ENCODE data around the gene RLBP1.

The RLBP1 gene

DNA sequence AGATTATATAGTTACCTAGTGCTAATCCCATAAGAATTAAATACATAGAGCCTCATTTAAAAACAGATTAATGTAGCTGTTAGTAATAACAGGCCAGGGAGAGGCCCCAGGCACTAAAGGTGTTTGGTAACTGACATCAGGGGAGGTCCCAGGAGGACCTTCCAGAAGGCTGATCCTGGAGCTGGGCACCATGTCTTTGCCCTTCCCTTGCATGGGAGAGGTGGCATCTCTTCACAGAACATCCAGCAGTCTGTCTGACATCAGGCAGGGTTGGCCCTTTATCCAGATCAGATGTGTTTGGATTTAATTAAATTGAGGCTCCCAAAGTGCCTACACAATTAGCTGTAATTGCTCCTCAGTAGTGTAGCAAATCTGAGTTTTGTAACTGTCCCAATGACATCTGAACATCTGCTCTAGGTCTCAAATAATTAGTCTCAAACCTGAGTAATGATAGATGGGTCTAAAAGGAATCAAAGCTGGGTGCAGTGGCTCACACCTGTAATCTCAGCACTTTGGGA, 53.0 kb downstream of the RLBP1 start:
- H3K4me3 ChIP-seq (ENCODE audit: control insufficient read depth, low read depth, low read length): no peak overlapping the region
- TF ChIP-seq, protein P1, sequence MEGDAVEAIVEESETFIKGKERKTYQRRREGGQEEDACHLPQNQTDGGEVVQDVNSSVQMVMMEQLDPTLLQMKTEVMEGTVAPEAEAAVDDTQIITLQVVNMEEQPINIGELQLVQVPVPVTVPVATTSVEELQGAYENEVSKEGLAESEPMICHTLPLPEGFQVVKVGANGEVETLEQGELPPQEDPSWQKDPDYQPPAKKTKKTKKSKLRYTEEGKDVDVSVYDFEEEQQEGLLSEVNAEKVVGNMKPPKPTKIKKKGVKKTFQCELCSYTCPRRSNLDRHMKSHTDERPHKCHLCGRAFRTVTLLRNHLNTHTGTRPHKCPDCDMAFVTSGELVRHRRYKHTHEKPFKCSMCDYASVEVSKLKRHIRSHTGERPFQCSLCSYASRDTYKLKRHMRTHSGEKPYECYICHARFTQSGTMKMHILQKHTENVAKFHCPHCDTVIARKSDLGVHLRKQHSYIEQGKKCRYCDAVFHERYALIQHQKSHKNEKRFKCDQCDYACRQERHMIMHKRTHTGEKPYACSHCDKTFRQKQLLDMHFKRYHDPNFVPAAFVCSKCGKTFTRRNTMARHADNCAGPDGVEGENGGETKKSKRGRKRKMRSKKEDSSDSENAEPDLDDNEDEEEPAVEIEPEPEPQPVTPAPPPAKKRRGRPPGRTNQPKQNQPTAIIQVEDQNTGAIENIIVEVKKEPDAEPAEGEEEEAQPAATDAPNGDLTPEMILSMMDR (IDR thresholded peaks at IDR 0.05; ENCODE audit: control insufficient read depth, insufficient read depth, low read depth, low read length, missing control alignments): no peak
- DNase-seq (ENCODE audit: low read depth): no peak

GRCh38 chr15:89167267-89168176, 53.9 kb downstream of the RLBP1 start:
- no peak for DNase-seq (ENCODE audit: low read depth)
- TF ChIP-seq, protein P1 (IDR thresholded peaks at IDR 0.05; ENCODE audit: control insufficient read depth, insufficient read depth, low read depth, low read length, missing control alignments): no peak
- H3K4me3 ChIP-seq (ENCODE audit: control insufficient read depth, low read depth, low read length): no peak overlapping the region

DNA sequence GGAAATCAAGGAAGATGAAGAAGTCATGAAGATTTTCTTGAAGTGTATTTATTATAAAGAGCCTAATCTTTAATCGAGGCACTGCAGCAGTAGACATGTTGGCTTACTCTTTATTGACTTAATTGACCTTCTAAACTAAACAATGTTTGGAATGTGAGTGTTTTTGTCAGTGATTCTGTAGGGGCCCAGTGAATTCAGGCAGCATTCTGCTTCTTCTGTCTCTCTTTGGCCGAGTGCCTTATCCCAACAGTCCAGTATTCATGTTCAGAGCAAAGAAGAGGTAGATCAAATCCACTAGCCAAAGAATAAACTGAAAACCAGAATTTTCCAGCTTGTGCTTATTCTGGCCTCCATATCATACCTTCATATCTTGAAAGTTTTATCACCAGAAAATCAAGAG, 55.7 kb downstream of the RLBP1 start:
- DNase-seq (ENCODE audit: low read depth): no peak
- no peak overlapping the region for H3K4me3 ChIP-seq (ENCODE audit: control insufficient read depth, low read depth, low read length)
- TF ChIP-seq, protein P1 (IDR thresholded peaks at IDR 0.05; ENCODE audit: control insufficient read depth, insufficient read depth, low read depth, low read length, missing control alignments): no peak

DNA sequence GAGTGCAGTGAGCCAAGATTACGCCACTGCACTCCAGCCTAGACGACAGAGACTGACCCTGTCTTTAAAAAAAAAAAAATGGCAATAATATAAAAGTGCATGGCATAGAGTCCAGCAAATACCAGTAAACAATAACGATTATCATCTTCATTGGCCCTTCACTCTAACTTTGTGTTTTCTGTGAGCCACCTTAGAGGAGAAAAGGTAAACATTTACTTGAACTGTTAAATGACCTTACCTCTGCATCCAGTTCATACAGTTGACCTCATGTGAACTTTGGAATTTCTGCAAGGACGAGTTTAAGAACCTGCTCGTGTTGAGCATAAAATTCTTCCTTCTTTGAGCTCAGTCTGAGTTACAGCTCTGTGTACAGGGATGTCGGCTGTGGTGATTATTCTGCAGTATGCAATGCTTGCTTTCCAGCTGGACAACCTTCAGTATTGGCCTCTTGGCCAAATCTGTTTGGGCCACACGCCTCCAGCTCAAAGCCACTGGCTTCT, 56.6 kb downstream of the RLBP1 start:
- no peak overlapping the region for H3K4me3 ChIP-seq (ENCODE audit: control insufficient read depth, low read depth, low read length)
- TF ChIP-seq, protein P1 (IDR thresholded peaks at IDR 0.05; ENCODE audit: control insufficient read depth, insufficient read depth, low read depth, low read length, missing control alignments): no peak
- DNase-seq (ENCODE audit: low read depth): no peak

DNA sequence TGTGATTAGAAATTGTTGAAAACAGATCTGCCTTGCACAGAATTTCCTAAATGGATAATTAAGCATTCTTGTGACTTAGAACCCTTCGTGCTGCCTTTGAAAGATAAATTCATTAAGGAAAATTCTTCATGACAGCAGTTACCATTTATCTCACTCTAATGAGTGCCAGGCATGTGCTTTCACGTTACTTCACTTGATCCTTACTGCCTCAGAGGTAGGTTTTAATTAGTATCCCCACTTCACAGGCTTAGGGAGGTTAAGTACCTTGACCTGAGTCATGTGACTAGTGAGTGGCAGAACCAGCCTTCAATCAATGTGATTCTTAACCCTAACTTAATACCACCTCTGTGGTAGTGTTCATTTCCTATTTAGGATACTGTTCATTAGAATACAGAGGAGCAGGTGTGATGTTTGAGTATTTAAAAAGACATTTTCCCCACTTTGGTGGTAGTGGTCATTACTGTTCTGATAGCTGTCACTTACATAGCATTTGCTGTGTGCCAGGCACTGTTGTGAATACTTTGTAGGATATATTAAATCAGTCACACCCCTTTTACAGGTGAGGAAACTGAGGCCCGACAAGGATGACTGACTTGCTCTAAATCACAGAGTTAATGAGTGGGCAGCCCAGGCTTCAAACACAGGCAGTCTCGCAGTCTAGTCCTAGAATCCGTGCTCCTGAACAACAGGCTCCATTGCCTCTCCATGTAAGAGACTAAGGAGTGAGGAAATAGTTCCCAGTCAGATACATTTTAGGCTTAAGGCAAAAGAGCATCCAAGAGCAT, 57.9 kb downstream of the RLBP1 start:
- TF ChIP-seq, protein P1 (IDR thresholded peaks at IDR 0.05; ENCODE audit: control insufficient read depth, insufficient read depth, low read depth, low read length, missing control alignments): no peak
- no peak for DNase-seq (ENCODE audit: low read depth)
- no peak overlapping the region for H3K4me3 ChIP-seq (ENCODE audit: control insufficient read depth, low read depth, low read length)

DNA sequence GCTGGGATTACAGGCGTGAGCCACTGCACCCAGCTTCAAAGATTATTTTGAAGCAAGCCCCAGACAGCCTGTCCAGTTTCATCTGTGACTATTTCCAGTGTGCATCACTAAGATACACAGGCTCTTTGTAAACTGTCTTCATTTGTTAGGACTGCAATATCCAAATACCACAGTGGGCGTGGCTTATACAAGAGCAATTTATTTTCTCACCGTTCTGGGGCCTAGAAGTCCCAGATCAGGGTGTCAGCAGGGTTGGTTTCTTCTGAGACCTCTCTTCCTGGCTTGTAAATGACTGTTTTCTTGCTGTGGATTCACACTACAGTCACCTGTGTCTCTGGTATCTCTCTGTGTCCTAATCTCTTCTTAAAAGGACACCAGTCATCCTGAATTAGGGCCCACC, 59.7 kb downstream of the RLBP1 start:
- no peak for DNase-seq (ENCODE audit: low read depth)
- H3K4me3 ChIP-seq (ENCODE audit: control insufficient read depth, low read depth, low read length): no peak overlapping the region
- TF ChIP-seq, protein P1 (IDR thresholded peaks at IDR 0.05; ENCODE audit: control insufficient read depth, insufficient read depth, low read depth, low read length, missing control alignments): no peak

Measured in AG09309 (cell line).